GM12892 (cell line): ENCODE data around the gene YES1.

Experiments used
- POLR2A ChIP-seq: IDR thresholded peaks from 2 replicates; pipeline ENCODE4 v1.6.1; 2011; ENCODE audit warnings: low read depth, low read length, control low read depth
- POLR2AphosphoS5 ChIP-seq: IDR thresholded peaks from 2 replicates; pipeline ENCODE4 v1.6.1; 2011; ENCODE audit warnings: low read depth, low read length, control low read depth
- TAF1 ChIP-seq: IDR thresholded peaks from 2 replicates; pipeline ENCODE4 v1.6.1; 2011; ENCODE audit warnings: low read depth, mild to moderate bottlenecking, control low read depth, low read length, borderline replicate concordance

DNA sequence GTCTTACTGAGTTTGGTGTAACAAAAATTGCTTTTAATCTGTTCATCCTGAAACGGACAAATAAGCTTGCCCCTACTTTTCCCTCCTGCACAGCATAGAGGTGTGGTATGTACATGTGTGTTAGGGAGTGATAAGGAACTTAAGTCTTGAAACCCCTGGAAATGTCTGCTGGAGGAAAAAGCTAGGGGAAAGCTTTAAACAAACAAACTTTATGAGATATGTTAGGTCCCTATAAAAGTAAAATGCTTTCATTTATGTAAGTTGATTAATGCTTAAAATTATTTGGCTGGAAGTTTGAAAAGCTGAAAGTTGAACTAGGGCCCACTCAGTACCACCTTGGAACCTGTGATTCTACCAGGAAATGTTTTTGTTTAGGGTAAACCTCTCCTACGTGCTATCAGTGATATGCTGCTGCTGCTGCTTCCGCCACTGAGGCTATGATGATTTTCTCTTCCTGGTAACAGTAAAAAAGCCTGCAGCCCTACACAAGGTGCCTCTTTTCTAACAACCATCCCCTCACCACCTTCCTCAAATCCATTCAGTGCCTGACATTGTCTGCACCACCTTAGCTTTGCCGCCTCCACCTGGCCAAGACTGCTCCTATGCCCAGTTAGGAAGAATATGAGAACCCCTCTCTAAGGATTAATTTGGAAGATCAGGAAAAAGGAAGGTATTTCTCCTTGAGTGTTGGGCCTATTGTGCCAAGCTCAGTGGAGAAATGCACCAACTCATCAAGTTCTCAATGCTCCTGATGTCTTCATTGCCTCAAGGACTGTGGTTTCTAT, 2.5 kb upstream of the YES1 start:
- TF ChIP-seq TAF1 (no peak), POLR2A (no peak), POLR2AphosphoS5 (no peak)
